GM19193 (cell line): Measurements from ENCODE around the gene ANKS1B.

Experiments used
- POLR2A ChIP-seq: IDR thresholded peaks from 4 replicates; pipeline ENCODE4 v1.6.1; 2011; ENCODE audit not compliant: insufficient read depth, insufficient read length; ENCODE audit errors: extremely low read depth

ANKS1B gene

GRCh38 chr12:99444859-99445316 lies 539.8 kb downstream of the ANKS1B start:
- no peak for TF ChIP-seq POLR2A

DNA sequence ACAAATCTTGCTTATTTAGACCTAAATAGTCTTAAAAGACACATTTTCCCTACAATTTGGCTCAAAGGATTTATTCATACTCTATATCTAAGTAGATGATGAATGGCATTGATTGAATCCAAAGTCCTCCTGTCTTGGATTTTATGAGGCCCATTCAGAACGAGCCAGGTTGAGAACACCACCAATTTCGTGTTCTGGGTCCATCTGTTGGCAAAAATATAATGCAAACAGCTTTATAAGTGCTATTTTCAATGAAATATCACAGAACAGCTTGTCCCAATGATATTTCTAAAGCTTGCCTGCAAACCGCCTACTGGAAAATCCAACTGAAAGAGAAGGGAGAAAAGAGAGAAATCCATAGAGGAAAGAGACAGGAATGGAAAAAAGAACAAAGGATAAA lies 542.0 kb downstream of the ANKS1B start:
- TF ChIP-seq POLR2A: no peak

DNA sequence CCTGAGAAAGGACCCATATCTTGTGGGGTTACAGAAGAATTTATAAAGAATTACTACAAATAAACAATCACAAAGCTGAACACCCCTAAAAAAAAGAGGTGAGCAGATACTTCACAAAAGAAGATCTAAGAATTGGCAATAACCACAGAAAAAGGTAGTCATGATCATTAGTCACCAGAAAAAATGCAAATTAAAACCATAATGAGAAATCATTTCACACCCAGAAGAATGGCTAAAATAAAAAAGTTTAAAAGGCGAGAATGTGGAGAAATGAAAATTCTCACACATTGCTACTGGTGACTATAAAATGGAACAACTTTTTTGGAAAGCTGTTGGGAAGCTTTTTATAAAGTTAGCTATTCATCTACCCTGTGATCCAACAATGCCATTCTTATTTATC lies 545.3 kb downstream of the ANKS1B start:
- TF ChIP-seq POLR2A: no peak

DNA sequence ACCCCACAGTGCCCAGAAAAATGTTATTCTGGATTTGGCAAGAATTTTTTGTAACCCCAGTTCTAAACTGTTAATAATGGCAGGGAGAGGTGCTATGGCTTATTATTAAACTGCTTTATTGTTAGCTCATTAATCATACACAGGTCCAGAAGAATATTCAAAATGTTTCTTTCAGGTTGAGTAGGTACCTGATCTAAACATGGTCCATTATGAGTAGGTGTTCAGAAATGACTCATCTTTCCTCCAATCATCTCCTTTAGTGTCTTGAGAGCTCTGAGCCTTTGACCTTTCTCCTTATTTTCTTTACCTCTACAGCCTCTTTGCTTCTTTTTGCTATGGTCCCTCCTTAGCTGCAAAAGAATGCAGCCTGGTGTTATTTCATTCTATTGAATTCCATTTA lies 548.2 kb downstream of the ANKS1B start:
- TF ChIP-seq POLR2A: no peak

- no peak for TF ChIP-seq POLR2A
Measured at GRCh38 chr12:99435095-99435791, 549.5 kb downstream of the ANKS1B start.

- TF ChIP-seq POLR2A: no peak
Measured at GRCh38 chr12:99433155-99433554, 551.6 kb downstream of the ANKS1B start.

- TF ChIP-seq POLR2A: no peak
Measured at GRCh38 chr12:99431203-99431602, 553.5 kb downstream of the ANKS1B start.

DNA sequence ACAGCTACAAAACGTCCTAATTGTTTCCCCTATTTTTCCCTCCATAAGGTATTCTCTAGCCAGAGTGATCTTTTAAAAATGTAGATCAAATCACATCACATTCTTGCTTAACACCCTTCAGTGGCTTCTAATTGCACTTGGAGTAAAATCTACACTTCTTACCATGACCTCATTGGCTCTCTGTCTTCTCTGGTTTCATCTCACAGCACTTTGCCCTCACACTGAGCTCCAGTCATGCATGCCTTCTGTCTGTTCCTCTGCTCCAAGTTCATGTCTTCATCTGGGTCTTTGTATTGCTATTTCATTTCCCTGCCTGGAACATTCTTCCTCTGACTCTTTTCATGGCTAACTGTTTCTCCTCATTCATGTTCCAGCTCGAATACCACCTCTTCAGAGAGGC lies 557.6 kb downstream of the ANKS1B start:
- TF ChIP-seq POLR2A: no peak

DNA sequence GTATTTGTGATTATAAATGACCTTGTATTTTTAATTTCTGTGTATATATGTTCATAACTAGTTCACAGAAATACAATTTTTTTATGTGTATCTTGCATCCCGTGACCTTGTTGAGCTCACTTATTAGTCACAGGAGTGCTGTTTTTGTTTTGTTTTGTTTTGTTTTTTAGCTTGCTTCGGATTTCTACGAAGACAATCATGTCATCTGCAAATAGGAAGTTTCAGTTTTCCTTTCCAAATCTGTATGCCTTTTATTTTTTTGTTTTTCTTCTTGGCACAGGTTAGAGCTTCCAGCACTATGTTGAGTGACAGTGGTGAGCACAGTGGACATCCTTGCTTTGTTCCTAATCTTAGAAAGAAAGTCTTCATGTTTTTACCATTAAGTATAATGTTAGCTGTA lies 566.4 kb downstream of the ANKS1B start:
- TF ChIP-seq POLR2A: no peak

- TF ChIP-seq POLR2A: no peak
Measured at GRCh38 chr12:99413751-99414150, 571.0 kb downstream of the ANKS1B start.

DNA sequence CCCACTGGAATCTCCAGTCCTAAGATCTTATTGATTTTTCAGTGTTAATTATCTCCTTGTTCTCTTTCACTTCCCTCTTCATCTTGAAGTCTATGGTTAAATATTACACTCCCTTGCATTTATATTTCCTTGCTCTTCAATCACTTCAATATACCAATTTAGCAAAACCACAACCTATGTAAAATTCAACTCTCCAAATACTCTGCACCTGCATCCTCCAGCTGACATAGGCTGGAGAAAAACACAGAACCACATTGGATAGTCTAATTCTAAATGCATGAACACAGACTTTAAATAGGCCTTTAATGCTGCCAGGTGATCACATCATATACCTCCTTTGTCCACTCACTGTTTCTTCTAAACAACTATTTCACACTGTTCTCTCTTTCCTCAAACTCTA lies 591.0 kb downstream of the ANKS1B start:
- no peak for TF ChIP-seq POLR2A

GRCh38 chr12:99392091-99392850 lies 592.5 kb downstream of the ANKS1B start:
- TF ChIP-seq POLR2A: no peak

- TF ChIP-seq POLR2A: no peak
Measured at GRCh38 chr12:99390707-99391106, 594.0 kb downstream of the ANKS1B start.

DNA sequence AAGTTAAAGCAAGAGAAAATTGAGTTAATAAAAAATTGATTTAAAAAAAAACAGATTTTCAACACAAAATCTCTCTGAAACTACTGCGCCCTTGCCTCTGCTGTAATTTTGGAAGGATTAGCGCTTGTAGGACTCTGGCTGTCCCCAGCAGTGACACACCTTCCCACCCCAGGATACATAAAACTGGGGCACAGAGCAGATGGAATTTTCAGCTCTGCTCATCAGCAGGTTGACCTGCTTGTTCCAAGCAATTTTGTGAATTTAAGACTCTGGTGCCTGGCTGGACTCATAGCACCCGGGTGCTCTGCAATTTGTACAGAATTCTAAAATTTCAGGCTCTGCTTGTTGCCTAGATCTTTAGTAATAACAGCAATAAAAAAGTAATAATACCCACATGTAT lies 595.0 kb downstream of the ANKS1B start:
- no peak for TF ChIP-seq POLR2A

- no peak for TF ChIP-seq POLR2A
Measured at GRCh38 chr12:99388671-99389195, 596.0 kb downstream of the ANKS1B start.

- no peak for TF ChIP-seq POLR2A
Measured at GRCh38 chr12:99387661-99388060, 597.1 kb downstream of the ANKS1B start.
